ENCODE data around the gene ANKS1B. TPM values are rescaled to one million over a fixed set of nuclear protein-coding genes. Genes with fewer than 3 reads are reported as not detected.

ANKS1B gene
- total RNA-seq, 1 experiment from 2014 or later: 9.7 TPM

DNA sequence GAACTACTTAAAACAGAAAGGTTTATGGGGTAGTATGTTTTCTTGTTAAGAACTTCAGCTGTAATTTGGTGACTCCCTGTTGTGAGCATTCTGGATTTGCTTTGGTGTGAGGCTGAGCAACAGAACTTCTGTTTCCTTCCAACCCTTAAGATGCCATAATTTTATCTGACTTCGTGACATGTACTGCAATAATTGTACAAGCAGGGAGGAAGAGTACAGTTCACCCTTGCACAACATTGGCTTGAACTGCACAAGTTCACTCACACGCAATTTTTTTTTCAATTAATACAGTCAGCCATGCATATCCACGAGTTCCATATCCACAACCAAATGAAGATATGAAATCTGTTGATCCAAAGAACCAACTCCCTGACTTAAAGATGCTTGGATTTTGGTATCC is 42.9 kb upstream of the ANKS1B start:
- H3K4me1 ChIP-seq (ENCODE audit: control insufficient read depth, insufficient read depth, low read length): no peaks in the 10 kb centered on the region
- DNase-seq (ENCODE audit: low read depth, low spot score): no peak
- H3K27ac ChIP-seq (ENCODE audit: low read length): no peak overlapping the region
- TF ChIP-seq, protein P1, sequence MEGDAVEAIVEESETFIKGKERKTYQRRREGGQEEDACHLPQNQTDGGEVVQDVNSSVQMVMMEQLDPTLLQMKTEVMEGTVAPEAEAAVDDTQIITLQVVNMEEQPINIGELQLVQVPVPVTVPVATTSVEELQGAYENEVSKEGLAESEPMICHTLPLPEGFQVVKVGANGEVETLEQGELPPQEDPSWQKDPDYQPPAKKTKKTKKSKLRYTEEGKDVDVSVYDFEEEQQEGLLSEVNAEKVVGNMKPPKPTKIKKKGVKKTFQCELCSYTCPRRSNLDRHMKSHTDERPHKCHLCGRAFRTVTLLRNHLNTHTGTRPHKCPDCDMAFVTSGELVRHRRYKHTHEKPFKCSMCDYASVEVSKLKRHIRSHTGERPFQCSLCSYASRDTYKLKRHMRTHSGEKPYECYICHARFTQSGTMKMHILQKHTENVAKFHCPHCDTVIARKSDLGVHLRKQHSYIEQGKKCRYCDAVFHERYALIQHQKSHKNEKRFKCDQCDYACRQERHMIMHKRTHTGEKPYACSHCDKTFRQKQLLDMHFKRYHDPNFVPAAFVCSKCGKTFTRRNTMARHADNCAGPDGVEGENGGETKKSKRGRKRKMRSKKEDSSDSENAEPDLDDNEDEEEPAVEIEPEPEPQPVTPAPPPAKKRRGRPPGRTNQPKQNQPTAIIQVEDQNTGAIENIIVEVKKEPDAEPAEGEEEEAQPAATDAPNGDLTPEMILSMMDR (IDR thresholded peaks at IDR 0.05): no peak
- no peak for TF ChIP-seq TCF7L2 (IDR thresholded peaks at IDR 0.05; ENCODE audit: low read depth, low read length)
- TF ChIP-seq SIN3A (IDR thresholded peaks at IDR 0.05; ENCODE audit: borderline replicate concordance, insufficient read depth, low read depth, low read length): no peak
- H3K4me3 ChIP-seq (ENCODE audit: low read depth in 2 of 2, low read length in 2 of 2): no peak overlapping the region
- BruUV-seq (replicated peaks): no TSS peak
- no peak for ATAC-seq
- no peaks in the 10 kb centered on the region for H3K9me3 ChIP-seq (ENCODE audit: control insufficient read depth, insufficient read depth, low read depth, low read length)
- no peaks in the 10 kb centered on the region for H3K36me3 ChIP-seq (ENCODE audit: control insufficient read depth, insufficient read depth, low read length)
- no peaks in the 10 kb centered on the region for H3K27me3 ChIP-seq (ENCODE audit: control insufficient read depth, insufficient read depth, low read length)
- in situ Hi-C loops (cut with HindIII; ENCODE audit: low pct_unique_long_range_greater_than_20kb, low sequenced_read_pairs): no loop called here
- ChIA-PET POLR2A (no interaction called here), CTCF (no interaction called here)
- intact Hi-C loops (cut with micrococcal nuclease; ENCODE audit: unreplicated experiment): no loop called here

DNA sequence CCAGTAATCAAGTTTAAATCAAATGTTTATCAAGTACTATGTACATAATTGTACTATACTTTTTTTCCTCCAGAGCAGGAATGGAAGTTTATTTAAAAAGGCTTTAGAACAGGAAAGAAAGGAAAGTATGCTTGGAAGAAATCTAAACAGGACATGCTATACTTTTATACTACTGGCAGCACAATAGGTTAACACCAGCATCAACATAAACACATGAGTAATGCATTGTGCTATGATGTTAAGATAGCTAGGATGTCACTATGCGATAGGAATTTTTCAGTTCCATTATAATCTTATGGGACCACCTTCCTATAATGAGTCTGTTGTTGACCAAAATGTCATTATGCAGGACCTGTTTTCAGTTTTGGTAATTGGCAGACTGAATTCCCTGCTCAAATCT is 41.5 kb upstream of the ANKS1B start:
- ATAC-seq (no peak), DNase-seq (ENCODE audit: low read depth, low spot score) (no peak)
- H3K27ac ChIP-seq (ENCODE audit: low read length): no peak overlapping the region
- H3K9me3 ChIP-seq (ENCODE audit: control insufficient read depth, insufficient read depth, low read depth, low read length): no peaks in the 10 kb centered on the region
- CTCF ChIA-PET: no interaction called here
- H3K4me3 ChIP-seq (ENCODE audit: low read depth in 2 of 2, low read length in 2 of 2): no peak overlapping the region
- BruUV-seq (replicated peaks): no TSS peak
- TF ChIP-seq POLR2AphosphoS5 (IDR thresholded peaks at IDR 0.05; ENCODE audit: low read depth, low read length) (no peak), TCF7L2 (IDR thresholded peaks at IDR 0.05; ENCODE audit: low read depth, low read length) (no peak), SIN3A (IDR thresholded peaks at IDR 0.05; ENCODE audit: borderline replicate concordance, insufficient read depth, low read depth, low read length) (no peak)
- TF ChIP-seq, protein P1 (IDR thresholded peaks at IDR 0.05): no peak
- TF ChIP-seq, protein P2, sequence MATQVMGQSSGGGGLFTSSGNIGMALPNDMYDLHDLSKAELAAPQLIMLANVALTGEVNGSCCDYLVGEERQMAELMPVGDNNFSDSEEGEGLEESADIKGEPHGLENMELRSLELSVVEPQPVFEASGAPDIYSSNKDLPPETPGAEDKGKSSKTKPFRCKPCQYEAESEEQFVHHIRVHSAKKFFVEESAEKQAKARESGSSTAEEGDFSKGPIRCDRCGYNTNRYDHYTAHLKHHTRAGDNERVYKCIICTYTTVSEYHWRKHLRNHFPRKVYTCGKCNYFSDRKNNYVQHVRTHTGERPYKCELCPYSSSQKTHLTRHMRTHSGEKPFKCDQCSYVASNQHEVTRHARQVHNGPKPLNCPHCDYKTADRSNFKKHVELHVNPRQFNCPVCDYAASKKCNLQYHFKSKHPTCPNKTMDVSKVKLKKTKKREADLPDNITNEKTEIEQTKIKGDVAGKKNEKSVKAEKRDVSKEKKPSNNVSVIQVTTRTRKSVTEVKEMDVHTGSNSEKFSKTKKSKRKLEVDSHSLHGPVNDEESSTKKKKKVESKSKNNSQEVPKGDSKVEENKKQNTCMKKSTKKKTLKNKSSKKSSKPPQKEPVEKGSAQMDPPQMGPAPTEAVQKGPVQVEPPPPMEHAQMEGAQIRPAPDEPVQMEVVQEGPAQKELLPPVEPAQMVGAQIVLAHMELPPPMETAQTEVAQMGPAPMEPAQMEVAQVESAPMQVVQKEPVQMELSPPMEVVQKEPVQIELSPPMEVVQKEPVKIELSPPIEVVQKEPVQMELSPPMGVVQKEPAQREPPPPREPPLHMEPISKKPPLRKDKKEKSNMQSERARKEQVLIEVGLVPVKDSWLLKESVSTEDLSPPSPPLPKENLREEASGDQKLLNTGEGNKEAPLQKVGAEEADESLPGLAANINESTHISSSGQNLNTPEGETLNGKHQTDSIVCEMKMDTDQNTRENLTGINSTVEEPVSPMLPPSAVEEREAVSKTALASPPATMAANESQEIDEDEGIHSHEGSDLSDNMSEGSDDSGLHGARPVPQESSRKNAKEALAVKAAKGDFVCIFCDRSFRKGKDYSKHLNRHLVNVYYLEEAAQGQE (IDR thresholded peaks at IDR 0.05; ENCODE audit: insufficient read depth in 1 of 2, low read depth in 2 of 2, low read length in 1 of 2): no peak
- POLR2A ChIA-PET: no interaction called here
- no peaks in the 10 kb centered on the region for H3K4me1 ChIP-seq (ENCODE audit: control insufficient read depth, insufficient read depth, low read length)
- in situ Hi-C loops (cut with HindIII; ENCODE audit: low pct_unique_long_range_greater_than_20kb, low sequenced_read_pairs) (no loop called here), intact Hi-C loops (cut with micrococcal nuclease; ENCODE audit: unreplicated experiment) (no loop called here)
- no peaks in the 10 kb centered on the region for H3K27me3 ChIP-seq (ENCODE audit: control insufficient read depth, insufficient read depth, low read length)
- no peaks in the 10 kb centered on the region for H3K36me3 ChIP-seq (ENCODE audit: control insufficient read depth, insufficient read depth, low read length)
